MM.1S (cell line): ENCODE measurements around the gene KRTAP10-1.

ENCODE experiments used
- CTCF ChIP-seq: fragments of 300-600 bp; sonication (generic); IDR thresholded peaks from 2 replicates; pipeline ENCODE4 v1.5.1; 2016; ENCODE audit warnings: antibody characterized with exemption, low read length, mixed read lengths
- EZH2 ChIP-seq: fragments of 300-600 bp; sonication (generic); optimal IDR thresholded peaks from 2 replicates; pipeline ENCODE3; 2017; ENCODE audit warnings: low read depth, mild to moderate bottlenecking, antibody characterized with exemption, low read length, mixed read lengths
- EZH2phosphoT487 ChIP-seq: fragments of 300-600 bp; sonication (generic); IDR thresholded peaks from 2 replicates; pipeline ENCODE4 v1.6.1; 2018; ENCODE audit warnings: antibody characterized with exemption, low read length

- no peak for TF ChIP-seq CTCF
- TF ChIP-seq EZH2, result no peak
- no peak for TF ChIP-seq EZH2phosphoT487
Observed at GRCh38 chr21:44567481-44568171, 27.6 kb upstream of the KRTAP10-1 start.
